ENCODE measurements around the gene PTPRCAP. TPM values are rescaled to one million over a fixed set of nuclear protein-coding genes. Genes with fewer than 3 reads are reported as not detected.

The PTPRCAP gene
- total RNA-seq, 4 donors from 2014 or later = 0.29 to 5.0 (median 1.9) TPM

DNA sequence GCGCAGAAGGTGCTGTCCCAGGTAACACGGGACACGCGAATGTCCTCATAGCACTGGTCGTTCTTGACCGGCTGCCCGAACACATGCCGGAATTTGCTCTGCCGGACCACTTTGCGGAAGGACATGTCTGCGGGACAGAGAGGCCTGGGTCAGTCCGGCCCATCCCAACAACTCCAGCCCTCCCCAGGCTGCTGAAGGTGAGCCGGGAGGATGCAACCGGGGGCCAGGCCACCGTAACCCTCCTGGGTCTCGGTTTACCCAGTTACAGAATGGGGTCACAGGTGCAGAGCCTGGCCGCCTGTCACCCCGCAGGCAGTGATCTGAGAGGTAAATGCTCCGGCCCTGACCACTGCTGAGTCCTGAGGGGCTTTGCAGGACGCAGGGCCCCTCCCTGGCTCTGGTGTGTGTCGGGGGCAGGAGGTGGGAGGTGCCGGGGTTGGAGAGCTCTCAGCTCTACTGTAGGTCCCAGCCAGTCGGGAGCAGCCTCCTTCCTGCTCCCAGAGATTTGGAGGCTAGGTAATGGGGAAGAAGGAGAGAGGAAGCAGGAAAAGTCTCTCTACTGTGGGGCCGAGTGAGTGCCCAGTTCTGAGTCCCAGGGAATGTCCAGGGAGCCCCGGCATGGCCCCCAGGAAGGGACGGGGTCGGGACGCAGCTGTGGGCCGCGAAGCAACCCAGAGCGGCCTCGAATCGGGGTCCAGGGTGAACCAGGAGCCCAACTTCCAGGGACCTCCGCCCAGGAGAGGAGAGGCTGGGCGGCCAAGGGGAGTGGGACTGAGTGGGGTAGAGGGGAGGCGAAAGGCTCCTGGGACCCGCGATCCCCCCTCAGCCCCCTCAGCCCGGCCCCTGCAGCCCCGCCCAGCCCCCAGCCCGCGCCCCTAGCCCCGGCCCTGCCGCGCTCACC is 5.3 kb upstream of the PTPRCAP start:
- Histone ChIP-seq H3K36me3 (no peaks in the 10 kb centered on the region), H3K4me1 (no peaks in the 10 kb centered on the region), H3K4me3 (peak overlapping the region; percentile 45 to 93), H3K9me3 (no peaks in the 10 kb centered on the region), H3K27ac (peak overlapping the region; percentile 94 to 99), H3K27me3 (no peaks in the 10 kb centered on the region)
- no peak for DNase-seq
- TF ChIP-seq, protein P1, sequence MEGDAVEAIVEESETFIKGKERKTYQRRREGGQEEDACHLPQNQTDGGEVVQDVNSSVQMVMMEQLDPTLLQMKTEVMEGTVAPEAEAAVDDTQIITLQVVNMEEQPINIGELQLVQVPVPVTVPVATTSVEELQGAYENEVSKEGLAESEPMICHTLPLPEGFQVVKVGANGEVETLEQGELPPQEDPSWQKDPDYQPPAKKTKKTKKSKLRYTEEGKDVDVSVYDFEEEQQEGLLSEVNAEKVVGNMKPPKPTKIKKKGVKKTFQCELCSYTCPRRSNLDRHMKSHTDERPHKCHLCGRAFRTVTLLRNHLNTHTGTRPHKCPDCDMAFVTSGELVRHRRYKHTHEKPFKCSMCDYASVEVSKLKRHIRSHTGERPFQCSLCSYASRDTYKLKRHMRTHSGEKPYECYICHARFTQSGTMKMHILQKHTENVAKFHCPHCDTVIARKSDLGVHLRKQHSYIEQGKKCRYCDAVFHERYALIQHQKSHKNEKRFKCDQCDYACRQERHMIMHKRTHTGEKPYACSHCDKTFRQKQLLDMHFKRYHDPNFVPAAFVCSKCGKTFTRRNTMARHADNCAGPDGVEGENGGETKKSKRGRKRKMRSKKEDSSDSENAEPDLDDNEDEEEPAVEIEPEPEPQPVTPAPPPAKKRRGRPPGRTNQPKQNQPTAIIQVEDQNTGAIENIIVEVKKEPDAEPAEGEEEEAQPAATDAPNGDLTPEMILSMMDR (IDR thresholded peaks at IDR 0.05) = no peak
- intact Hi-C loops (cut with DNase I; ENCODE audit: low total_unique reads) = no loop called here

DNA sequence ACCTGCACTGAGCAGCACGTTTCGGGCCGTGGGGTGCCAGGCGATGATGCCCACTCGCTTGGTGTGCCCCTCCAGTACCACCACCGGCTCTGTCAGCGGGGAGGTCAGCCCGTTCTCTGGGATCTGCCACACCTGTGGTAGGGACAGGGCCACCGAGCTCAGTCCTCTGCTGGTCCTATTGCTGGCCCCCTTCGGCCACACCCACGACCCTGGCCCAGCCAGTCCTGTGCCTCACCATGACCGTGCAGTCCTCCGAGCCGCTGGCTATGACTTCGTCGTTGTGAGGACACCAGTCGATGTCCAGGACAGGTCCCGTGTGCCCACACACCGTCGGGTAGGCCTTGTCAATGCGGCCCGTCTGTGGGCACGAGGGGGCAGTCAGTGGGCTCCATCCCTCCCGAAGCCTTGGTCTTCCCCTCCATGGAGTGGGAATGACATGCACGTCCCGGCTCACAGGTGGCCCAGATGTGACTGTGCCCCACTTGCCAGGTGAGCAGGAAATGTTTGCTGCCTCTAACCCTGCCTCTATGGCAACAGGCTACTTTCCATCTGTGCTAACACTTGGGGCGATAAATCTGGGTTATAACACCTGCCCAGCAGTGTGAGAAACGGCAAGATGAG is 4.4 kb upstream of the PTPRCAP start:
- TF ChIP-seq, protein P1 (IDR thresholded peaks at IDR 0.05) = no peak
- no peak for TF ChIP-seq POLR2A (IDR thresholded peaks at IDR 0.05)
- Histone ChIP-seq H3K27me3 (no peaks in the 10 kb centered on the region), H3K4me1 (no peaks in the 10 kb centered on the region), H3K4me3 (no peak overlapping the region), H3K9me3 (no peaks in the 10 kb centered on the region), H3K27ac (no peak overlapping the region), H3K36me3 (no peaks in the 10 kb centered on the region)
- no peak for DNase-seq
- intact Hi-C loops (cut with DNase I; ENCODE audit: low total_unique reads) = no loop called here

DNA sequence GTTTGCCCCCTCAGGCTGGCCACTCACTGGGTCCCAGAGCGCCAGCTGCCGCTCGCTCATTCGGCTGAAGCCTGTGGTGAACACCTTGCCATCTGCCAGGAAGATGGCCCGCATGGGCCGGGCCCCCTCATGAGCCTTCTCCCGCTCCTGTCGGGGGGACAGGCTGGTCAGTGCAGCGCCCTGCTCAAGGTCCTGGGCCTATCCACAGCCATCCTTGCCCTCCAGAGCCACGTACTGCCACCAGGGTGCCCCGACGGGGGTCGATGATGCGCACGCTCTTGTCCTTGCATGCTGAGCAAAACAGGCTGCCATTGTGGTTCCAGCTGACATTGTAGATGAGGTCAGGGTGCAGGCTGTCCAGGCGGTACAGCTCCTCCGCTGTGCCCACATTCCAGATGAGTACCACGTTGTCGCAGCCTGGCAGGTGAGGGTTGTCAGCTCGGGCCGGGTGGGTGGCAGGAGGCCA is 3.6 kb upstream of the PTPRCAP start:
- TF ChIP-seq, protein P1 (IDR thresholded peaks at IDR 0.05) = no peak
- no peak for TF ChIP-seq POLR2A (IDR thresholded peaks at IDR 0.05)
- H3K4me1 ChIP-seq = peaks cover 0 to 3% of the 10 kb centered on the region in 2 donors
- H3K4me3 ChIP-seq = no peak overlapping the region
- H3K9me3 ChIP-seq = no peaks in the 10 kb centered on the region
- intact Hi-C loops (cut with DNase I; ENCODE audit: low total_unique reads) = no loop called here
- no peak overlapping the region for H3K27ac ChIP-seq
- H3K36me3 ChIP-seq = no peaks in the 10 kb centered on the region
- no peak for DNase-seq
- no peaks in the 10 kb centered on the region for H3K27me3 ChIP-seq

DNA sequence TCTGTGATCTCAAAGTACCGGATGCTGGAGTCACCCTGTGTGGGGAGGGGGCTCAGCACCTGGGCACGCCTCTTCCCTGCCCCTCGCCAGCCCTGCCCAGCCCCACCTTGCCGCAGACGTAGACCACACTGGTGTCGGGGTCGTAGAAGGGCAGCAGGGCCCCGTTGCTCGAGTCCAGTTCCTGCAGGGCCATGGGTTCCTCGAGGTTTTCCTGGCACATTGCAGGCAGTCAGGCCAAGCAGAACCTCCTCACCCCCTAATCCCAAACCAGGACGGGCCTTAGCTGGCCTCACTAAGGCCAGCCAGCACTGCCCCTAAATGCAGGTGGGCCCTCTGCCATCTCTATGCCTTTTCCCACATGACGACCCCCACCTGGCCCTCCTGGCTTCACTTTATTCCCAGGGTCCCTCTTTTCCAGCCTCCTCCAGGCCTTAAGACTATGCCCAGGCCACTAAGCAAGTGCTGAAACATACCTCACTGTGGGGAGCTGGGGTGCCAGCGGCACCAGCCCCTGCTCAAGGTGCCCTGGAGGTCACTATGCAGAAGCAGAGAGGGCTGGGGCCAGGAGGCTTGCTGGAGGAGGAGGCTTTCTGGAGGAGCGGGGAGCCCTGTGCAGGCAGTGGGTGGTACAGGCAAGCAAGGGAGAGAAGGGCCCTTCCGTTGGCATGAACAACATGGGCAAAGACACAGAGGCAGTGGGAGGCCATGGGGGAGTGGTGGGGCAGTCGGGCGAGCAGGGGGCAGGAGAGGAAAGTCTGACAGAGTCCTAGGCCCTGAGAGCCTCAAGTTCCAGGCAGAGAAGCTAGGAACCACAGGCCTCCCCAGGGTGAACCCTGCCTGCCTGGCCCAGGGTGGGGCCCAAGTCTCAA is 3.0 kb upstream of the PTPRCAP start:
- no peak overlapping the region for H3K4me3 ChIP-seq
- peaks cover 0 to 4% of the 10 kb centered on the region in 2 donors for H3K4me1 ChIP-seq
- no peaks in the 10 kb centered on the region for H3K9me3 ChIP-seq
- intact Hi-C loops (cut with DNase I; ENCODE audit: low total_unique reads) = no loop called here
- peak overlapping the region in 1 of 2 donors; percentile 40 for H3K27ac ChIP-seq
- DNase-seq = no peak
- no peaks in the 10 kb centered on the region for H3K27me3 ChIP-seq
- no peak for TF ChIP-seq POLR2A (IDR thresholded peaks at IDR 0.05)
- no peaks in the 10 kb centered on the region for H3K36me3 ChIP-seq
